ENCODE measurements around the gene GRIN3A.

- TF ChIP-seq, protein P1, sequence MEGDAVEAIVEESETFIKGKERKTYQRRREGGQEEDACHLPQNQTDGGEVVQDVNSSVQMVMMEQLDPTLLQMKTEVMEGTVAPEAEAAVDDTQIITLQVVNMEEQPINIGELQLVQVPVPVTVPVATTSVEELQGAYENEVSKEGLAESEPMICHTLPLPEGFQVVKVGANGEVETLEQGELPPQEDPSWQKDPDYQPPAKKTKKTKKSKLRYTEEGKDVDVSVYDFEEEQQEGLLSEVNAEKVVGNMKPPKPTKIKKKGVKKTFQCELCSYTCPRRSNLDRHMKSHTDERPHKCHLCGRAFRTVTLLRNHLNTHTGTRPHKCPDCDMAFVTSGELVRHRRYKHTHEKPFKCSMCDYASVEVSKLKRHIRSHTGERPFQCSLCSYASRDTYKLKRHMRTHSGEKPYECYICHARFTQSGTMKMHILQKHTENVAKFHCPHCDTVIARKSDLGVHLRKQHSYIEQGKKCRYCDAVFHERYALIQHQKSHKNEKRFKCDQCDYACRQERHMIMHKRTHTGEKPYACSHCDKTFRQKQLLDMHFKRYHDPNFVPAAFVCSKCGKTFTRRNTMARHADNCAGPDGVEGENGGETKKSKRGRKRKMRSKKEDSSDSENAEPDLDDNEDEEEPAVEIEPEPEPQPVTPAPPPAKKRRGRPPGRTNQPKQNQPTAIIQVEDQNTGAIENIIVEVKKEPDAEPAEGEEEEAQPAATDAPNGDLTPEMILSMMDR (IDR thresholded peaks at IDR 0.05; ENCODE audit: low read depth, low read length, poor library complexity, severe bottlenecking): no peak
- no peak for TF ChIP-seq EZH2phosphoT487 (IDR thresholded peaks at IDR 0.05; ENCODE audit: borderline replicate concordance, low read length)
These were observed 210.4 kb downstream of the GRIN3A start for GRCh38 chr9:101528015-101528414.
